Pancreas (tissue), 10 donors: Measurements from ENCODE around the gene TOB1. TPM values are rescaled to one million over a fixed set of nuclear protein-coding genes. Genes with fewer than 3 reads are reported as not detected.

Experiments used
- ATAC-seq, 4 donors: fragments of 200-7000 bp; cut with Tn5 transposase; one replicate each; pipeline versions ENCODE4 v1.8.0 to v1.9.1; 2020; ENCODE audit warnings: mild to moderate bottlenecking in 4 of 4, moderate library complexity in 4 of 4
- DNase-seq, 6 donors: peaks; one replicate each; pipeline ENCODE4 v3.0.0-alpha.2; 2020
- FAIRE-seq: peaks from 2 replicates; lab custom pipeline; 2012; peaks lifted over from hg19 to GRCh38; lab: Jason Lieb, UNC
- H3K27ac ChIP-seq, 4 donors: fragments of 200-600 bp; sonication (generic); 1 replicate in 3 of 4; 2 replicates in 1 of 4; pipeline versions ENCODE4 v1.5.0 to v1.8.0; 2020
- H3K27me3 ChIP-seq, 4 donors: fragments of 200-600 bp; one replicate each; pipeline ENCODE4 v1.8.0; 2021
- H3K36me3 ChIP-seq, 3 donors: fragments of 200-600 bp; sonication (generic) in 1 of 3; one replicate each; pipeline versions ENCODE4 v1.5.0 to v1.8.0; 2020 to 2021
- H3K4me1 ChIP-seq, 3 donors: fragments of 200-600 bp; one replicate each; pipeline ENCODE4 v1.8.0; 2021
- H3K4me3 ChIP-seq, 4 donors: fragments of 200-600 bp; sonication (generic) in 2 of 4; one replicate each; pipeline versions ENCODE4 v1.5.0 to v1.8.0; 2020 to 2021
- H3K9me3 ChIP-seq, 4 donors: fragments of 200-600 bp; one replicate each; pipeline ENCODE4 v1.8.0; 2021
- CTCF ChIP-seq, 4 donors: fragments of 200-600 bp; sonication (generic) in 3 of 4; IDR thresholded peaks; one replicate each; pipeline versions ENCODE4 v1.5.0 to v1.8.0; 2021; ENCODE audit warnings: antibody characterized with exemption in 4 of 4
- WGBS, 2 donors: extraction: QIAGEN DNeasy Blood & Tissue Kit; methylation state at CpG; one replicate each; pipeline ENCODE4 v1.1.7; 2013; 5-methylcytosine and 5-hydroxymethylcytosine counted together
- intact Hi-C, 3 donors: fragments of 100-400 bp; cut with DNase I; formaldehyde crosslinking; loops; one replicate each; pipeline versions ENCODE4 v1.11.1 to v1.14.2; 2022
- polyA plus RNA-seq, 2 donors: library from polyadenylated mRNA; stranded (reverse); fragments of 200-250 nt; gene quantifications; one replicate each; pipeline ENCODE4 v1.2.3, GENCODE V29; 2013
- total RNA-seq, 6 donors: library from RNA; stranded (reverse); fragmentation: NEBNext Ultra II Directional in 4 of 6; extraction: Animal tissue kit (Norgen Biotek cat#: 25700) in 4 of 6; gene quantifications; one replicate each; pipeline versions ENCODE4 v1.2.1 to v1.2.4, GENCODE V29; 2021 to 2023
- donor health status: healthy with polysubstance abuse.
- donor health status: DM: no; HTN: no; CAD: no; lungs with moderate emphysema.
- donor health status: DM: no; HTN: no; CAD: no.
- donor health status: control.
- donor health status: control.
- donor health status: Bipolar disorder and iron deficiency.
- donor health status: DM: yes; HTN: yes; CAD: no.
- donor health status: DM: no; HTN: no; CAD: no.
- donor health status: DM: no; HTN: no; CAD: no.
- donor health status: DM: yes; HTN: yes; CAD: no.

Gene TOB1
- total and polyA plus RNA-seq, 8 donors = 33.1 to 157 (median 78.3) TPM

GRCh38 chr17:50848711-50849110 lies 17.4 kb downstream of the TOB1 start:
- Histone ChIP-seq H3K27ac (no peak overlapping the region), H3K4me1 (peaks cover 4 to 10% (median 8%) of the 10 kb centered on the region in 3 donors), H3K4me3 (no peak overlapping the region), H3K27me3 (no peaks in the 10 kb centered on the region), H3K9me3 (no peaks in the 10 kb centered on the region), H3K36me3 (no peaks in the 10 kb centered on the region)
- ATAC-seq (no peak), DNase-seq (no peak), FAIRE-seq (no peak)
- WGBS, 2 donors = 73 to 84% methylated on average over 2 of the region's 2 CpGs
- no peak for TF ChIP-seq CTCF (IDR thresholded peaks at IDR 0.05)
- intact Hi-C loops = loop anchor here (5.0 to 10.0 kb wide), 4 partner anchors 104 to 304 kb away; partner anchors contain the start of gene SPATA20 (in 1 of the 3)

- 73 to 83% methylated on average over 3 of the region's 3 CpGs for WGBS, 2 donors
- TF ChIP-seq CTCF (IDR thresholded peaks at IDR 0.05) = no peak
- Histone ChIP-seq H3K27ac (no peak overlapping the region), H3K27me3 (no peaks in the 10 kb centered on the region), H3K36me3 (no peaks in the 10 kb centered on the region), H3K4me3 (no peak overlapping the region), H3K9me3 (no peaks in the 10 kb centered on the region), H3K4me1 (peaks cover 1 to 4% (median 4%) of the 10 kb centered on the region in 3 donors)
- intact Hi-C loops = loop anchor here (5.0 to 10.0 kb wide), 4 partner anchors 104 to 303 kb away; partner anchors contain the start of gene SPATA20 (in 1 of the 3)
- FAIRE-seq (no peak), DNase-seq (no peak), ATAC-seq (no peak)
These were observed 18.1 kb downstream of the TOB1 start for GRCh38 chr17:50848039-50848438.

GRCh38 chr17:50847566-50847965 lies 18.6 kb downstream of the TOB1 start:
- DNase-seq (no peak), FAIRE-seq (no peak), ATAC-seq (no peak)
- Histone ChIP-seq H3K4me3 (no peak overlapping the region), H3K4me1 (no peaks in the 10 kb centered on the region), H3K27me3 (no peaks in the 10 kb centered on the region), H3K27ac (no peak overlapping the region), H3K9me3 (no peaks in the 10 kb centered on the region), H3K36me3 (no peaks in the 10 kb centered on the region)
- intact Hi-C loops = loop anchor here (5.0 to 10.0 kb wide), 4 partner anchors 105 to 303 kb away; partner anchors contain the start of gene SPATA20 (in 1 of the 3)
- no peak for TF ChIP-seq CTCF (IDR thresholded peaks at IDR 0.05)
- 97 to 98% methylated on average over 4 of the region's 4 CpGs for WGBS, 2 donors

- intact Hi-C loops = loop anchor here (5.0 to 10.0 kb wide), 4 partner anchors 107 to 301 kb away; partner anchors contain the start of gene SPATA20 (in 1 of the 3)
- ATAC-seq (no peak), FAIRE-seq (no peak), DNase-seq (no peak)
- Histone ChIP-seq H3K4me1 (no peaks in the 10 kb centered on the region), H3K9me3 (no peaks in the 10 kb centered on the region), H3K27me3 (no peaks in the 10 kb centered on the region), H3K4me3 (no peak overlapping the region), H3K36me3 (no peaks in the 10 kb centered on the region), H3K27ac (no peak overlapping the region)
- TF ChIP-seq CTCF (IDR thresholded peaks at IDR 0.05) = no peak
- WGBS, 2 donors = 79 to 83% methylated on average over 12 of the region's 12 CpGs
These were observed 20.7 kb downstream of the TOB1 start for GRCh38 chr17:50845240-50846147.
